K562 (cell line): Measurements from ENCODE around the gene LAMB4. TPM values are rescaled to one million over a fixed set of nuclear protein-coding genes. Genes with fewer than 3 reads are reported as not detected.

ENCODE experiments used
- ATAC-seq: fragments of 200-7000 bp; cut with Tn5 transposase; 3 replicates; pipeline ENCODE4 v1.9.1; 2020; ENCODE audit warnings: moderate library complexity
- Bru-seq: library from RNA; stranded (reverse); fragments of 400-500 nt; gene quantifications from one replicate; lab custom pipeline; 2021; lab: Mats Ljungman, UMichigan
- BruChase-seq, 2 experiments: library from RNA; stranded (reverse); fragments of 400-500 nt; gene quantifications; one replicate each; lab custom pipeline; 2021; lab: Mats Ljungman, UMichigan
- BruUV-seq: library from RNA; stranded (reverse); fragments of 400-500 nt; replicated peaks from 2 replicates; lab custom pipeline; 2021; lab: Mats Ljungman, UMichigan
- CTCF ChIA-PET: fragments of 300-600 bp; formaldehyde crosslinking; extraction: SDS; loops from one replicate; lab custom pipeline; 2021; ENCODE audit warnings: low intra/inter-chr PET ratio; lab: Yijun Ruan, JAX
- POLR2A ChIA-PET: fragments of 300-600, 350-650 bp; sonication (Branson Sonifier 250); formaldehyde crosslinking; extraction: SDS; loops from one replicate; lab custom pipeline; 2021; ENCODE audit warnings: antibody characterized with exemption, inconsistent platforms; lab: Yijun Ruan, JAX
- DNase-seq, 4 experiments: peaks; one replicate each; pipeline versions ENCODE4 v3.0.0 to v3.0.0-alpha.2; 2011 to 2018; ENCODE audit warnings: low spot score in 3 of 4, mixed read lengths in 3 of 4; ENCODE audit errors: extremely low read depth in 1 of 4
- FAIRE-seq: peaks from 2 replicates; lab custom pipeline; 2011; peaks lifted over from hg19 to GRCh38; lab: Jason Lieb, UNC
- H2AFZ ChIP-seq: 2 replicates; pipeline ENCODE4 v1.6.0; 2011; ENCODE audit warnings: low read depth, low read length, control low read depth, inconsistent platforms
- H3K27ac ChIP-seq: fragments of 200-600 bp; 3 replicates; pipeline ENCODE4 v1.8.0; 2011; ENCODE audit warnings: low read depth, mild to moderate bottlenecking, control low read depth, inconsistent platforms, low read length, moderate library complexity, mixed read lengths; ENCODE audit errors: extremely low read depth
- H3K27me3 ChIP-seq, 2 experiments: fragments of 300-600 bp in 1 of 2; 2 replicates in 1 of 2; 3 replicates in 1 of 2; pipeline versions ENCODE4 v1.6.0 to v1.8.0; 2011; ENCODE audit warnings: inconsistent platforms in 2 of 2, low read length in 2 of 2, mild to moderate bottlenecking in 1 of 2, mixed read lengths in 1 of 2, moderate library complexity in 1 of 2; ENCODE audit not compliant: control insufficient read depth in 2 of 2, insufficient read depth in 2 of 2
- H3K36me3 ChIP-seq: fragments of 300-600 bp; 3 replicates; pipeline ENCODE4 v1.8.0; 2011; ENCODE audit warnings: mild to moderate bottlenecking, low read length, inconsistent platforms; ENCODE audit not compliant: control insufficient read depth, insufficient read depth
- H3K4me1 ChIP-seq, 2 experiments: fragments of 200-600 bp in 1 of 2; replicated peaks in 1 of 2; 2 replicates in 1 of 2; 3 replicates in 1 of 2; pipeline versions ENCODE4 v1.5.1 to v1.8.0; 2011; ENCODE audit warnings: inconsistent platforms in 2 of 2, low read length in 2 of 2, mild to moderate bottlenecking in 1 of 2, mixed read lengths in 1 of 2, moderate library complexity in 1 of 2; ENCODE audit not compliant: control insufficient read depth in 2 of 2, insufficient read depth in 2 of 2
- H3K4me2 ChIP-seq: 2 replicates; pipeline ENCODE4 v1.6.1; 2011; ENCODE audit warnings: low read length, control low read depth, inconsistent platforms, mixed read lengths; ENCODE audit not compliant: insufficient read depth
- H3K4me3 ChIP-seq: fragments of 200-600 bp; sonication (generic), shearing (Covaris generic); 2 replicates; pipeline ENCODE4 v1.5.1; 2016; ENCODE audit warnings: control low read depth, inconsistent platforms
- H3K79me2 ChIP-seq: fragments of 200-600 bp; 3 replicates; pipeline ENCODE4 v1.8.0; 2011; ENCODE audit warnings: low read length, inconsistent platforms; ENCODE audit not compliant: control insufficient read depth, insufficient read depth
- H3K9ac ChIP-seq, 2 experiments: 2 replicates each; pipeline versions ENCODE4 v1.6.0 to v1.6.1; 2011; ENCODE audit warnings: low read depth in 2 of 2, low read length in 2 of 2, control low read depth in 1 of 2, inconsistent platforms in 1 of 2, mild to moderate bottlenecking in 1 of 2, mixed read lengths in 1 of 2; ENCODE audit not compliant: insufficient read depth in 1 of 2
- H3K9me1 ChIP-seq: one replicate; pipeline ENCODE4 v1.6.0; 2011; ENCODE audit warnings: inconsistent platforms, mild to moderate bottlenecking, low read length, moderate library complexity; ENCODE audit not compliant: control insufficient read depth, insufficient read depth
- H3K9me3 ChIP-seq: replicated peaks from 2 replicates; pipeline ENCODE4 v1.5.1; 2011; ENCODE audit warnings: low read depth, low read length, inconsistent platforms; ENCODE audit not compliant: control insufficient read depth, insufficient read depth
- H4K20me1 ChIP-seq: replicated peaks from 2 replicates; pipeline ENCODE4 v1.6.1; 2011; ENCODE audit warnings: low read length, inconsistent platforms, mixed read lengths; ENCODE audit not compliant: control insufficient read depth, insufficient read depth
- BRD9 ChIP-seq: fragments of 450-650 bp; IDR thresholded peaks from 2 replicates; pipeline ENCODE4 v1.6.1; 2018; ENCODE audit warnings: low read depth; ENCODE audit not compliant: partially characterized antibody
- CBFB ChIP-seq: sonication (generic); formaldehyde crosslinking; IDR thresholded peaks from 2 replicates; pipeline ENCODE4 v1.4.0; 2020; ENCODE audit warnings: mild to moderate bottlenecking, missing genetic modification reagents
- SIN3B ChIP-seq: fragments of 450-650 bp; IDR thresholded peaks from 2 replicates; pipeline ENCODE4 v1.6.1; 2017; ENCODE audit warnings: low read depth, mild to moderate bottlenecking, moderate library complexity
- SREBF1 ChIP-seq: fragments of 150-350 bp; IDR thresholded peaks from 2 replicates; pipeline ENCODE4 v1.6.1; 2014; ENCODE audit warnings: antibody characterized with exemption, low read depth, low read length, borderline replicate concordance
- STAT5A ChIP-seq: IDR thresholded peaks from 2 replicates; pipeline ENCODE4 v1.6.1; 2012; ENCODE audit warnings: low read length, inconsistent platforms, borderline replicate concordance
- SUPT5H ChIP-seq: fragments of 450-650 bp; IDR thresholded peaks from 2 replicates; pipeline ENCODE4 v1.6.1; 2016
- TSC22D4 ChIP-seq: fragments of 450-650 bp; IDR thresholded peaks from 2 replicates; pipeline ENCODE4 v1.6.1; 2016; ENCODE audit warnings: missing genetic modification characterization, missing biosample characterization, control low read depth
- ZBED1 ChIP-seq: IDR thresholded peaks from 2 replicates; pipeline ENCODE4 v1.6.1; 2014
- ZBTB8A ChIP-seq: fragments of 450-650 bp; IDR thresholded peaks from 2 replicates; pipeline ENCODE4 v1.6.1; 2018; ENCODE audit warnings: mild to moderate bottlenecking, moderate library complexity; ENCODE audit not compliant: partially characterized antibody
- ZFPM2 ChIP-seq: fragments of 250-450 bp; sonication (Bioruptor Pico); IDR thresholded peaks from 2 replicates; pipeline ENCODE4 v1.5.1; 2022; ENCODE audit warnings: mild to moderate bottlenecking
- ZNF143 ChIP-seq: sonication (generic); formaldehyde crosslinking; IDR thresholded peaks from 2 replicates; pipeline ENCODE4 v1.9.0; 2022; ENCODE audit warnings: mild to moderate bottlenecking, missing genetic modification reagents
- ZNF785 ChIP-seq: fragments of 250-450 bp; sonication (Bioruptor Pico); IDR thresholded peaks from 2 replicates; pipeline ENCODE4 v1.4.0; 2020; ENCODE audit warnings: mild to moderate bottlenecking
- WGBS: fragments of 100-300 bp; shearing (Covaris generic); methylation state at CpG from one replicate; pipeline ENCODE4 v1.1.6; 2016; ENCODE audit warnings: low coverage, mixed read lengths; ENCODE audit not compliant: insufficient coverage; ENCODE audit errors: missing lambda C conversion rate; 5-methylcytosine and 5-hydroxymethylcytosine counted together
- in situ Hi-C: fragments of 300-500 bp; cut with MboI; formaldehyde crosslinking; loops from 4 replicates; pipeline ENCODE4 v1.15.0; 2018; ENCODE audit warnings: inconsistent platforms, mixed read lengths
- intact Hi-C: fragments of 100-400 bp; cut with micrococcal nuclease; formaldehyde crosslinking; loops from 2 replicates; pipeline ENCODE4 v1.14.2; 2022
- long read RNA-seq, 3 experiments: library from polyadenylated mRNA in 2 of 3; library from RNA in 1 of 3; unstranded in 2 of 3; stranded (forward) in 1 of 3; transcript quantifications; one replicate each; pipeline ENCODE4 v2.0.0, GENCODE V29; 2019 to 2022
- polyA minus RNA-seq, 3 experiments: library from RNA; depleted of rRNA, polyadenylated mRNA; stranded (reverse); fragments of >200 nt; gene quantifications; 2 replicates each; pipeline ENCODE4 v1.2.3, GENCODE V29; 2011
- polyA plus RNA-seq, 8 experiments: library from polyadenylated mRNA; depleted of rRNA in 4 of 8; stranded (reverse) in 5 of 8; unstranded in 3 of 8; fragments of >200 nt; fragmentation: Nextera tagmentation in 2 of 8; fragmentation: Illumina TruSeq in 1 of 8; extraction: Ambion mirVana in 2 of 8; extraction: Trizol in 1 of 8; gene quantifications; 2 replicates each; pipeline versions ENCODE4 v1.2.1 to v1.2.3, GENCODE V29; 2011 to 2014; ENCODE audit warnings: inconsistent platforms in 1 of 8, missing spikeins in 1 of 8
- total RNA-seq, 7 experiments: library from RNA; depleted of rRNA in 6 of 7; stranded (reverse); fragments of >200 nt in 6 of 7; fragmentation: Illumina TruSeq in 2 of 7; extraction: Trizol in 2 of 7; gene quantifications; 2 replicates each; pipeline versions ENCODE4 v1.2.1 to v1.2.3, GENCODE V29; 2011 to 2021; ENCODE audit warnings: low replicate concordance in 1 of 7
- TF ChIP-seq, protein P1 (sequence below): IDR thresholded peaks from 2 replicates; pipeline ENCODE4 v1.6.1; 2011; ENCODE audit warnings: borderline replicate concordance, low read depth, mild to moderate bottlenecking, moderate library complexity, low read length; ENCODE audit not compliant: insufficient read depth, poor library complexity, severe bottlenecking

The LAMB4 gene, protein sequence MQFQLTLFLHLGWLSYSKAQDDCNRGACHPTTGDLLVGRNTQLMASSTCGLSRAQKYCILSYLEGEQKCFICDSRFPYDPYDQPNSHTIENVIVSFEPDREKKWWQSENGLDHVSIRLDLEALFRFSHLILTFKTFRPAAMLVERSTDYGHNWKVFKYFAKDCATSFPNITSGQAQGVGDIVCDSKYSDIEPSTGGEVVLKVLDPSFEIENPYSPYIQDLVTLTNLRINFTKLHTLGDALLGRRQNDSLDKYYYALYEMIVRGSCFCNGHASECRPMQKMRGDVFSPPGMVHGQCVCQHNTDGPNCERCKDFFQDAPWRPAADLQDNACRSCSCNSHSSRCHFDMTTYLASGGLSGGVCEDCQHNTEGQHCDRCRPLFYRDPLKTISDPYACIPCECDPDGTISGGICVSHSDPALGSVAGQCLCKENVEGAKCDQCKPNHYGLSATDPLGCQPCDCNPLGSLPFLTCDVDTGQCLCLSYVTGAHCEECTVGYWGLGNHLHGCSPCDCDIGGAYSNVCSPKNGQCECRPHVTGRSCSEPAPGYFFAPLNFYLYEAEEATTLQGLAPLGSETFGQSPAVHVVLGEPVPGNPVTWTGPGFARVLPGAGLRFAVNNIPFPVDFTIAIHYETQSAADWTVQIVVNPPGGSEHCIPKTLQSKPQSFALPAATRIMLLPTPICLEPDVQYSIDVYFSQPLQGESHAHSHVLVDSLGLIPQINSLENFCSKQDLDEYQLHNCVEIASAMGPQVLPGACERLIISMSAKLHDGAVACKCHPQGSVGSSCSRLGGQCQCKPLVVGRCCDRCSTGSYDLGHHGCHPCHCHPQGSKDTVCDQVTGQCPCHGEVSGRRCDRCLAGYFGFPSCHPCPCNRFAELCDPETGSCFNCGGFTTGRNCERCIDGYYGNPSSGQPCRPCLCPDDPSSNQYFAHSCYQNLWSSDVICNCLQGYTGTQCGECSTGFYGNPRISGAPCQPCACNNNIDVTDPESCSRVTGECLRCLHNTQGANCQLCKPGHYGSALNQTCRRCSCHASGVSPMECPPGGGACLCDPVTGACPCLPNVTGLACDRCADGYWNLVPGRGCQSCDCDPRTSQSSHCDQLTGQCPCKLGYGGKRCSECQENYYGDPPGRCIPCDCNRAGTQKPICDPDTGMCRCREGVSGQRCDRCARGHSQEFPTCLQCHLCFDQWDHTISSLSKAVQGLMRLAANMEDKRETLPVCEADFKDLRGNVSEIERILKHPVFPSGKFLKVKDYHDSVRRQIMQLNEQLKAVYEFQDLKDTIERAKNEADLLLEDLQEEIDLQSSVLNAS (N-terminal part only)
- total RNA-seq (2011; cell fraction: chromatin; rRNA removed; ENCODE audit: low replicate concordance) = not detected in 2 replicates
- total RNA-seq (2011; cell fraction: nucleolus; rRNA removed) = not detected in 2 replicates
- total RNA-seq (2011; cell fraction: nucleoplasm; rRNA removed) = 0.29 TPM in 1 of 2 replicates, not detected in the other
- total RNA-seq (2014; rRNA removed) (not detected in 2 replicates), total RNA-seq (2014; rRNA removed; fragmentation: Illumina TruSeq; extraction: Trizol) (0.07 and 0.10 TPM in 2 replicates), total RNA-seq (2015; rRNA removed; fragmentation: Illumina TruSeq; extraction: Trizol) (not detected in 2 replicates), total RNA-seq (2021) (not detected in 2 replicates), polyA plus RNA-seq (2011; rRNA removed) (not detected in 2 replicates), polyA plus RNA-seq (2014; fragmentation: Illumina TruSeq; extraction: Trizol) (0.06 TPM in 1 of 2 replicates, not detected in the other), polyA plus RNA-seq (2014; fragmentation: Nextera tagmentation; extraction: Ambion mirVana) (under 1 TPM; 0.06 to 0.13 TPM), polyA plus RNA-seq (2014; rRNA removed) (0.12 TPM in 1 of 2 replicates, not detected in the other), polyA minus RNA-seq (2011; rRNA and poly(A)+ RNA removed) (0.21 TPM in 1 of 2 replicates, not detected in the other), Bru-seq, nascent RNA (percentile 13 among the genes with signal in this experiment), BruChase-seq, experiment 1, labeled RNA remaining after a 2-hour chase (percentile 10 among the genes with signal in this experiment), BruChase-seq, experiment 2, labeled RNA remaining after a 6-hour chase (percentile 7 among the genes with signal in this experiment)
- 0.03 TPM in 1 of 2 replicates, not detected in the other for polyA plus RNA-seq (2011; cell fraction: cytosol; rRNA removed)
- not detected in 2 replicates for polyA plus RNA-seq (2011; cell fraction: nucleus; rRNA removed)
- 0.09 and 0.18 TPM in 2 replicates for polyA plus RNA-seq (2012)
- polyA minus RNA-seq (2011; cell fraction: cytosol; rRNA and poly(A)+ RNA removed) = not detected in 2 replicates
- polyA minus RNA-seq (2011; cell fraction: nucleus; rRNA and poly(A)+ RNA removed) = not detected in 2 replicates
- long read RNA-seq, experiment 1, partial matches to known transcripts = 0 of 2 reads
- long read RNA-seq, experiment 1, other reads (novel, unspliced or antisense) = 2 of 2 reads
- long read RNA-seq, experiment 2 = 0 reads
- long read RNA-seq, experiment 3 = 0 reads

DNA sequence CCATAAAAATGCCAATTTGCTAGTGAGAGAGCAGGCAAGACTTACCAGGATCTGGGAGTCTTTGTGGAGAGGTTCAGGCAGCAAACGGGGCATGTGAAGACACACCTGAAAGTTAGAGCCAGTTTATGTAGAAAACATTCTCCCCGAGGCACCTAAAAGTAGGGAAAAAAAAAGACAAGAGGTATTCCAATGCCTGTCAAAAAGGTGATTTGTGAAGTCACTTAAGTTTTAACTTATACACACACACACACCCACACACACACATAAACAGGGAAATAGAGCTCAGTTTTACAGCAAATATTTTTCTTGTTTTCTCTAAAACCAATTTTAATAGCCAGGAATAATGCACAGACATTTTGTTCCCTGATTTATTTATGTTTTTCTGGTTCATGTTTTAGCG, at the start of gene LAMB4:
LAMB4 (minus strand) TSS at position 101 of the 400 bp plus-strand sequence. CDS start 7,197 bp downstream, outside the sequence.
- peaks cover 0 to 8% of the 10 kb centered on the region in 2 experiments; a peak in 3 of 5 replicates for H3K4me1 ChIP-seq
- no peak within 1 kb of the TSS for H3K4me3 ChIP-seq
- H3K4me2 ChIP-seq = no peak within 1 kb of the TSS
- FAIRE-seq (no peak), DNase-seq (no peak), ATAC-seq (no peak)
- 0 out of 2 replicates have a peak within 1 kb of the TSS, but pooled peaks have one; percentile 10 for H2AFZ ChIP-seq
- no peak within 1 kb of the TSS for H3K27ac ChIP-seq
- intact Hi-C loops (no loop called here), in situ Hi-C loops (loop anchor here (25.0 kb wide), 2 partner anchors 393 to 918 kb away; partner anchors contain the start of gene CBLL1)
- CTCF ChIA-PET = no interaction called here
- no peak within 1 kb of the TSS for H3K9ac ChIP-seq
- H4K20me1 ChIP-seq = no peaks in the 10 kb centered on the region
- BruUV-seq = no TSS peak
- H3K36me3 ChIP-seq = no peaks in the 10 kb centered on the region
- POLR2A ChIA-PET = interaction anchor here (1.4 kb wide), 1 partner anchor 15 kb away, joined by 4 read pairs; no protein-coding TSS in a partner anchor
- no peaks in the 10 kb centered on the region; a peak in 1 of 5 replicates for H3K27me3 ChIP-seq
- H3K79me2 ChIP-seq = no peaks in the 10 kb centered on the region
- WGBS = 36% methylated on average over 3 of the region's 3 CpGs
- H3K9me1 ChIP-seq = no peaks in the 10 kb centered on the region
- no peaks in the 10 kb centered on the region for H3K9me3 ChIP-seq
- TF ChIP-seq ZNF143 (CRISPR knock-in tag) (no peak), ZBTB8A (no peak), ZNF785 (CRISPR knock-in tag) (no peak), BRD9 (no peak), SUPT5H (no peak), CBFB (CRISPR knock-in tag) (no peak), TSC22D4 (no peak), STAT5A (no peak), SREBF1 (no peak), ZFPM2 (CRISPR knock-in tag) (no peak), ZBED1 (no peak), SIN3B (no peak)
- TF ChIP-seq, protein P1, sequence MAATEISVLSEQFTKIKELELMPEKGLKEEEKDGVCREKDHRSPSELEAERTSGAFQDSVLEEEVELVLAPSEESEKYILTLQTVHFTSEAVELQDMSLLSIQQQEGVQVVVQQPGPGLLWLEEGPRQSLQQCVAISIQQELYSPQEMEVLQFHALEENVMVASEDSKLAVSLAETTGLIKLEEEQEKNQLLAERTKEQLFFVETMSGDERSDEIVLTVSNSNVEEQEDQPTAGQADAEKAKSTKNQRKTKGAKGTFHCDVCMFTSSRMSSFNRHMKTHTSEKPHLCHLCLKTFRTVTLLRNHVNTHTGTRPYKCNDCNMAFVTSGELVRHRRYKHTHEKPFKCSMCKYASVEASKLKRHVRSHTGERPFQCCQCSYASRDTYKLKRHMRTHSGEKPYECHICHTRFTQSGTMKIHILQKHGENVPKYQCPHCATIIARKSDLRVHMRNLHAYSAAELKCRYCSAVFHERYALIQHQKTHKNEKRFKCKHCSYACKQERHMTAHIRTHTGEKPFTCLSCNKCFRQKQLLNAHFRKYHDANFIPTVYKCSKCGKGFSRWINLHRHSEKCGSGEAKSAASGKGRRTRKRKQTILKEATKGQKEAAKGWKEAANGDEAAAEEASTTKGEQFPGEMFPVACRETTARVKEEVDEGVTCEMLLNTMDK = no peak
